Stimulated activated effector memory CD8-positive, alpha-beta T cell treated with anti-CD3 and anti-CD28 coated beads, Interleukin-12 subunit alpha, Interleukin-12 subunit beta, amount 100 ng/mL, for 72 hours (primary cell): Measurements from ENCODE around the gene FLT4.

ENCODE experiments used
- ATAC-seq: fragments of 150-1000 bp; cut with Tn5 transposase; 2 replicates; pipeline ENCODE4 v1.10.0; 2021
- DNase-seq, 2 donors: peaks; one replicate each; pipeline ENCODE4 v3.0.0; 2021 to 2022; ENCODE audit warnings: low spot score in 2 of 2
- H3K27ac Mint-ChIP-seq: one replicate; pipeline ENCODE4 v1.8.0; 2022; ENCODE audit warnings: mild to moderate bottlenecking, mixed read lengths
- H3K36me3 Mint-ChIP-seq: one replicate; pipeline ENCODE4 v1.8.0; 2022; ENCODE audit warnings: mild to moderate bottlenecking, mixed read lengths
- H3K4me1 Mint-ChIP-seq: one replicate; pipeline ENCODE4 v1.8.0; 2022; ENCODE audit warnings: mixed read lengths
- H3K4me3 Mint-ChIP-seq: one replicate; pipeline ENCODE4 v1.8.0; 2022; ENCODE audit warnings: mild to moderate bottlenecking, mixed read lengths
- H3K9me3 Mint-ChIP-seq: one replicate; pipeline ENCODE4 v1.8.0; 2022; ENCODE audit warnings: mixed read lengths

The FLT4 gene

DNA sequence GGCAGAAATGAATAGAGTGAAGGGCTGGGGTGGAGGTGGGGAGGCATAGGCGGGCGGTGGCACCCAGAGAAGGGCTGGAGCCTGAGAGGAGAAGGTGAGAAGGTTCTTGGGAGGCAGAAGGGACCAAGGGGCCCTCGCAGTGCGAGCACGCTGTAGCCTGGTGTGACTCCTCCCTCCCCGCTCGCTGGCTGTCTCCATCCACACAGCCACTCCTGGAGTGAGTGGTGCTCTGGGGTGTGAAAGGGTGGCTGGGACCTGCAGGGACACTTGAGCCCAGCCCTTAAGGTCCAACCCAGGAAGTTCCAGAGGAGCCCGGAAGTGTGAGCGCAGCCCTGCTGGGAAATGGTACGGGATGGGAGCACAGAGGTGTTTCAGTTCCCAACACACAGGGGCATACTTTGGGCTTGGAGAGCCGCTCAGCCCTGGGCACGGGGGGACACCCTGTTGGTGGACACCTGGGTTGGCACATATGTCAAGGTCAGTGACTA lies 48.8 kb downstream of the FLT4 start:
- H3K27ac Mint-ChIP-seq = no peak overlapping the region
- no peaks in the 10 kb centered on the region for H3K9me3 Mint-ChIP-seq
- H3K4me1 Mint-ChIP-seq = no peaks in the 10 kb centered on the region
- H3K36me3 Mint-ChIP-seq = no peaks in the 10 kb centered on the region
- H3K4me3 Mint-ChIP-seq = no peak overlapping the region
- ATAC-seq (no peak), DNase-seq (no peak)

DNA sequence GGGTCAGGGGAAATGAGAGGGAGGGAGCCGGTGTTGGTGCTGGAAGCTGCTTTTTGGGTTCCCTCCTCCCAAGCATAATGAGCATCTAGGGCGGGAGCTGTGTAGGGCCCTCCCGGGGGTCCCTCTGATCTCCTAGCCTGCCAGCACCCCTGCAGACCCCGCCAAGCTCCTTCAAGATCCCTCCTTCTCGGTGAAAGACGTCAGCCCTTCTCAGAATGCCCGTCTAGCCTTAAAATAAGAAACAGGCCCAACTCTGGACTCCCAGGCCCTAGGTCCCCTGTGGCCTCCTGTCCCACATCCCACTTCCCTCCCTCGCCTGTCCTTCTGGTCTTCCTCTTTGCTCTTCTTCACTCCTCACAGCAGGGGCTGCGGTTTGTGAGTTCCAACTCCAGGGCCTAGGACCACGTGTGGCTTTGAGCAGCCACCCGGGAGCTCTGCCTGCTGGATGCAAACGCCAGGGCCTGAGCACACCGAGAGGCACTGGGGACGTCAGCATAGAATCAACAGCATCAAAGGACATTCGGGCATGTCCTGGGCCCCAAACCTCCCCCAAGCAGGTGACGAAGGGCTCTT lies 49.3 kb downstream of the FLT4 start:
- Mint-ChIP-seq H3K4me3 (no peak overlapping the region), H3K4me1 (no peaks in the 10 kb centered on the region), H3K27ac (no peak overlapping the region), H3K36me3 (no peaks in the 10 kb centered on the region), H3K9me3 (no peaks in the 10 kb centered on the region)
- no peak for ATAC-seq
- no peak for DNase-seq

- no peak for ATAC-seq
- Mint-ChIP-seq H3K4me1 (no peaks in the 10 kb centered on the region), H3K9me3 (no peaks in the 10 kb centered on the region), H3K36me3 (no peaks in the 10 kb centered on the region), H3K27ac (no peak overlapping the region), H3K4me3 (no peak overlapping the region)
- no peak for DNase-seq
Measured at GRCh38 chr5:180599590-180599914, 49.8 kb downstream of the FLT4 start.

- H3K36me3 Mint-ChIP-seq = no peaks in the 10 kb centered on the region
- H3K27ac Mint-ChIP-seq = no peak overlapping the region
- no peaks in the 10 kb centered on the region for H3K4me1 Mint-ChIP-seq
- DNase-seq = no peak
- no peaks in the 10 kb centered on the region for H3K9me3 Mint-ChIP-seq
- no peak overlapping the region for H3K4me3 Mint-ChIP-seq
- ATAC-seq = no peak
Measured at GRCh38 chr5:180598797-180599589, 50.4 kb downstream of the FLT4 start.

DNA sequence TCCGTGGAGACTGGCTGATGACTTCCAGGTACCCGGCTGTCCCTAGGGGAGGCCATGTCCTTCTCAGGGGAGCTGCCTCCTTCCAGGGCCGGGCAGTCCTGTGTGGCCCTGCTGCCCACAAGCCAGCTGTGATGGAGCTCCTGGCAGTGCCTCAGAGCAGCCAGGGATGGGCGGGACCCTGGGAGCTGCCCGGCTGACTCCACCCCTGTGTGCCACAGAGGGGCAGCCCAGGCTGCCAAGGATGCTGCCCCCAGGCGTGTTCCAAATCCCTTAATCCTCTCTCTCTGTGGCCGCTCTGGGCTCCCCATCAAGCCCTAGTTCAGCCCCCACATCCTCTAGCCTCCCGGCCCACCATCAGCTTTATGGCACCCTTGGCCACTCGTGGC lies 51.1 kb downstream of the FLT4 start:
- no peak for DNase-seq
- Mint-ChIP-seq H3K36me3 (no peaks in the 10 kb centered on the region), H3K4me3 (no peak overlapping the region), H3K4me1 (no peaks in the 10 kb centered on the region), H3K27ac (no peak overlapping the region), H3K9me3 (no peaks in the 10 kb centered on the region)
- no peak for ATAC-seq

- Mint-ChIP-seq H3K36me3 (no peaks in the 10 kb centered on the region), H3K4me3 (no peak overlapping the region), H3K4me1 (peaks cover 6% of the 10 kb centered on the region), H3K9me3 (no peaks in the 10 kb centered on the region), H3K27ac (no peak overlapping the region)
- DNase-seq (no peak), ATAC-seq (no peak)
Measured at GRCh38 chr5:180596668-180597231, 52.6 kb downstream of the FLT4 start.

- H3K4me1 Mint-ChIP-seq = peaks cover 6% of the 10 kb centered on the region
- no peak overlapping the region for H3K27ac Mint-ChIP-seq
- ATAC-seq (no peak), DNase-seq (no peak)
- no peak overlapping the region for H3K4me3 Mint-ChIP-seq
- H3K9me3 Mint-ChIP-seq = no peaks in the 10 kb centered on the region
- H3K36me3 Mint-ChIP-seq = no peaks in the 10 kb centered on the region
Measured at GRCh38 chr5:180596115-180596667, 53.2 kb downstream of the FLT4 start.

DNA sequence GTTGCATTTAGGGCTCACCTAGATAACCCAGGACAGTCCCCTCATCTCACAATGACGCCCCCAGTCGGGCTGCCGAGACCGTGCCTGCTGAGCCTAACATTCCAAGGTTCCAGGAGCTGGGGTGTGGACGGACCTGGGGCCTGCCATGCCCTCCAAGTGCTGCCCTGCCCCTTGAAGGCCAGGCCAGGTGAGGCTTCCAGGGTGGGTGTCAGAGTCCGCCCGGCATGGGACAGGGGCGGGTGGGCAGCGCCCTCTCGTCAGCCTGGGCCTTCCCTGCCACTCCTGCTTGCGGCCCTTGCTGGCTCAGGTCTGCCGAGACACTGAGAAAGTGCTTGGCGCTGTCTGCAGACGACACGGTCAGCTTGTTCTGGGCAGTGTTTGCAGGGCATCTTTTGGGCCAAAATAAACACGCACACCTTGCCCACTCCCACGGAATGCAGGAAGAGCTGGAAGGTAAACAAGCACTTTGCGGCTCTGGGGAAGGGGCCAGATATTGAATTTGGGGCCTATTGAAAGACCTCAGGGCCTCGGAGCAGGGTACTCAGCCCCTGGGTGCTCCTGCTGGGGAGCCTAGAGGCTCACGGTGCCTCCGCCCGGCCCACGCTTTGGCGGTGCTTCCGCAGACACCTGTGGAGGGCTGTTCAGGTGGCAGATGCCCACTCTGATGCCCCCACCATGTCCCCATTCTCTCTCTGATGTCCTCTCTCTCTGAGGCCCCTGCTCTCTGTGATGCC lies 53.9 kb downstream of the FLT4 start:
- H3K27ac Mint-ChIP-seq = no peak overlapping the region
- H3K36me3 Mint-ChIP-seq = no peaks in the 10 kb centered on the region
- no peak for DNase-seq
- ATAC-seq = no peak
- H3K4me3 Mint-ChIP-seq = no peak overlapping the region
- peaks cover 6% of the 10 kb centered on the region for H3K4me1 Mint-ChIP-seq
- H3K9me3 Mint-ChIP-seq = no peaks in the 10 kb centered on the region

DNA sequence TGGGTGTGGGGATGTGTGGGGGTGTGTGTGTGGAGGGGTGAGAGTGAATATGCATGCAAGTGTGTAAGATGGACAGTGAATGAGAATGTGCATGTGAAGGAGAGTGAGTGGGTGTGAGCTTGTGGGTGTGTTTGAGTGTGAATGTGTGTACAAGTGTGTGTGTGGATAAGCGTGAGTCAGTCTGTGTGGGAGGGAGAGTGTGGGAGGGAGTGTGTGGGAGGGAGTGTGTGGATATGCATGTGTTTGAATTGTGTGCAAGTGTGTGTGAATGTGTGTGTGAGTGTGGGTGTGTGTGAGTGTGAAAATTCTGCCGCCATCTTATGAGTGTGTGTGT lies 54.4 kb downstream of the FLT4 start:
- ATAC-seq (no peak), DNase-seq (no peak)
- Mint-ChIP-seq H3K9me3 (no peaks in the 10 kb centered on the region), H3K4me3 (no peak overlapping the region), H3K4me1 (peaks cover 6% of the 10 kb centered on the region), H3K27ac (no peak overlapping the region), H3K36me3 (no peaks in the 10 kb centered on the region)

- H3K4me3 Mint-ChIP-seq = no peak overlapping the region
- peaks cover 6% of the 10 kb centered on the region for H3K4me1 Mint-ChIP-seq
- no peaks in the 10 kb centered on the region for H3K36me3 Mint-ChIP-seq
- ATAC-seq (no peak), DNase-seq (no peak)
- no peaks in the 10 kb centered on the region for H3K9me3 Mint-ChIP-seq
- H3K27ac Mint-ChIP-seq = peak overlapping the region; percentile 67
Measured at GRCh38 chr5:180594311-180595045, 54.9 kb downstream of the FLT4 start.

DNA sequence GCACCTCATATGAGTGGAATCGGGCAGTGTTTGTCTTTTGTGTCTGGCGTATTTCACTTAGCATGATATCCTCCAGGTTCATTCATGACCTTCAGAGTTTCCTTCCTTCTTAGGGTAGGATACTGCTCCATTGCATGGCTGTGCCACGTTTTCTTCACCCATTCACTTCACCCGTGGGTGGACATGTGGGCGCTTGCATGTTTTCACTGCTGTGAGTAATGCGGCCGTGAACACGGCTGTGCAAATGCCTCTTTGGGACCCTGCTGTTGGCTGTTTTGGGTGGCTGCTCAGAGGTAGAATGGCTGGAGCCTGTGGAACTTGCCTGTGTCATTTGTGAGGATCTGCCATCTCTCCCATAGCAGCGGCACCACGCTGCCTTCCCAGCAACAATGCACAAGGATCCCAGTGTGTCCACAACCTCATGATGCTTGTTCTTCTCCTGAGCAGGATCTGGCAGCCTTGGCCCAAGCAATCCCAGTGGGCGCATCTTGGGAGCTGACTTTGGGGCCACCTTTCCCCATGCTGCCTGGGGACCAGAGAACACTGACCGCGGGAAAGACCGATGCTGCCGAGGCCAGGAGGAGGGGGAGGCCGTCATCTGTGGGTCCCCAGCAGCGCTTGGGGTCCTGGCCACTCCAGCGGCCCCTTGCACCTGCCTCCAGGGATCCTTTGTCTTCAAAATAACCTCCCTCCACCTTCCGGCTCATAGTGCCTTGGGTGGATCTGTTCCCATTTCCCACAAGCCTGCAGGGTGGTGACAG lies 55.8 kb downstream of the FLT4 start:
- ATAC-seq (no peak), DNase-seq (no peak)
- H3K27ac Mint-ChIP-seq = no peak overlapping the region
- peaks cover 6% of the 10 kb centered on the region for H3K4me1 Mint-ChIP-seq
- H3K9me3 Mint-ChIP-seq = no peaks in the 10 kb centered on the region
- H3K36me3 Mint-ChIP-seq = no peaks in the 10 kb centered on the region
- H3K4me3 Mint-ChIP-seq = no peak overlapping the region

DNA sequence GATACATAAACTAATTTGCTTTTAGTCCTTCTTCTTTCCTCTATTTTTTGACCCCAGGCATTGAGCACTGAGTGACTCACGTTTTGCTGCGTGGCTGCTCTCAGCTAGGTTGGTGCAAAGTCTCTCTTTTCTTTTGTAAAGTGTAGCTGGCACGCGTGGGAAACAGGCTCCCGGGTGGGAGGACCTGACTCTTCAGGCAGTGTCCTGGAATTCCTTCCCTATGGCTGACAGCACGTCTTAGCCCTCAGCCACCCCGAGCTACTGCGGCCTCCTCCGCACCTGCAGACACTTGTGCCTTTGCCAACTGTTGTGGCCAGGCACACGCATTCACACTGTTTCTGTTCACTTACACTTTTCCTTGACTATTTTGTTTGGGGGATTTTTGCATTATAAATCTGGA lies 57.2 kb downstream of the FLT4 start:
- no peaks in the 10 kb centered on the region for H3K9me3 Mint-ChIP-seq
- peaks cover 6% of the 10 kb centered on the region for H3K4me1 Mint-ChIP-seq
- no peak overlapping the region for H3K27ac Mint-ChIP-seq
- H3K36me3 Mint-ChIP-seq = no peaks in the 10 kb centered on the region
- DNase-seq = no peak
- no peak for ATAC-seq
- H3K4me3 Mint-ChIP-seq = peak overlapping the region; percentile 47

GRCh38 chr5:180591311-180591887 lies 58.0 kb downstream of the FLT4 start, which contains the start of gene SCGB3A1:
Gene SCGB3A1 (minus strand): TSS chr5:180591499. CDS start chr5:180591462, 37 bp downstream.
- H3K27ac Mint-ChIP-seq = no peak within 1 kb of the TSS
- ATAC-seq (no peak), DNase-seq (no peak)
- H3K4me3 Mint-ChIP-seq = peak within 1 kb of the TSS; percentile 47
- H3K9me3 Mint-ChIP-seq = no peaks in the 10 kb centered on the region
- no peaks in the 10 kb centered on the region for H3K36me3 Mint-ChIP-seq
- H3K4me1 Mint-ChIP-seq = peaks cover 6% of the 10 kb centered on the region
